ENCODE results near the gene PPM1H.

- TF ChIP-seq, protein P1, sequence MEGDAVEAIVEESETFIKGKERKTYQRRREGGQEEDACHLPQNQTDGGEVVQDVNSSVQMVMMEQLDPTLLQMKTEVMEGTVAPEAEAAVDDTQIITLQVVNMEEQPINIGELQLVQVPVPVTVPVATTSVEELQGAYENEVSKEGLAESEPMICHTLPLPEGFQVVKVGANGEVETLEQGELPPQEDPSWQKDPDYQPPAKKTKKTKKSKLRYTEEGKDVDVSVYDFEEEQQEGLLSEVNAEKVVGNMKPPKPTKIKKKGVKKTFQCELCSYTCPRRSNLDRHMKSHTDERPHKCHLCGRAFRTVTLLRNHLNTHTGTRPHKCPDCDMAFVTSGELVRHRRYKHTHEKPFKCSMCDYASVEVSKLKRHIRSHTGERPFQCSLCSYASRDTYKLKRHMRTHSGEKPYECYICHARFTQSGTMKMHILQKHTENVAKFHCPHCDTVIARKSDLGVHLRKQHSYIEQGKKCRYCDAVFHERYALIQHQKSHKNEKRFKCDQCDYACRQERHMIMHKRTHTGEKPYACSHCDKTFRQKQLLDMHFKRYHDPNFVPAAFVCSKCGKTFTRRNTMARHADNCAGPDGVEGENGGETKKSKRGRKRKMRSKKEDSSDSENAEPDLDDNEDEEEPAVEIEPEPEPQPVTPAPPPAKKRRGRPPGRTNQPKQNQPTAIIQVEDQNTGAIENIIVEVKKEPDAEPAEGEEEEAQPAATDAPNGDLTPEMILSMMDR (conservative IDR thresholded peaks at IDR 0.05): no peak
- no peak for TF ChIP-seq ZFX (IDR thresholded peaks at IDR 0.05)
Observed at GRCh38 chr12:62625228-62625627, 309.7 kb downstream of the PPM1H start.

All from C4-2B (cell line).